MM.1S (cell line): ENCODE measurements around the gene EFR3B.
"Not testable (repeated sequence)": the region's sequence is repeated elsewhere in the genome, so short reads cannot be mapped to it uniquely, and the experiment has no call there.

ENCODE experiments used
- DNase-seq: peaks from one replicate; pipeline ENCODE4 v3.0.0-alpha.2; 2015
- H2AFZ ChIP-seq: fragments of 300-600 bp; sonication (generic); 2 replicates; pipeline ENCODE4 v1.6.0; 2016; ENCODE audit warnings: antibody characterized with exemption, low read length
- H3F3A ChIP-seq: fragments of 300-600 bp; sonication (generic); 2 replicates; pipeline ENCODE4 v1.6.1; 2016; ENCODE audit warnings: mild to moderate bottlenecking, antibody characterized with exemption, low read length, moderate library complexity, mixed read lengths; ENCODE audit not compliant: insufficient read depth
- H3K27ac ChIP-seq: fragments of 300-600 bp; sonication (generic); 2 replicates; pipeline ENCODE4 v1.5.1; 2016; ENCODE audit warnings: mild to moderate bottlenecking, low read length
- H3K27me3 ChIP-seq: fragments of 300-600 bp; sonication (generic); replicated peaks from 2 replicates; pipeline ENCODE4 v1.6.0; 2016; ENCODE audit warnings: low read length; ENCODE audit not compliant: insufficient read depth
- H3K36me3 ChIP-seq: fragments of 300-600 bp; sonication (generic); replicated peaks from 2 replicates; pipeline ENCODE4 v1.6.1; 2016; ENCODE audit warnings: mild to moderate bottlenecking, low read length, mixed read lengths; ENCODE audit not compliant: insufficient read depth
- H3K4me1 ChIP-seq: fragments of 300-600 bp; sonication (generic); 2 replicates; pipeline ENCODE4 v1.6.1; 2016; ENCODE audit warnings: low read length, mixed read lengths
- H3K4me2 ChIP-seq: fragments of 300-600 bp; sonication (generic); 2 replicates; pipeline ENCODE4 v1.6.0; 2016; ENCODE audit warnings: low read depth, low read length
- H3K4me3 ChIP-seq: fragments of 300-600 bp; sonication (generic); 2 replicates; pipeline ENCODE4 v1.5.1; 2016; ENCODE audit warnings: low read length, mixed read lengths
- H3K79me2 ChIP-seq: fragments of 300-600 bp; sonication (generic); 2 replicates; pipeline ENCODE4 v1.6.1; 2016; ENCODE audit warnings: mixed run types, low read length, mixed read lengths
- H3K9ac ChIP-seq: fragments of 300-600 bp; sonication (generic); 2 replicates; pipeline ENCODE4 v1.6.1; 2016; ENCODE audit warnings: low read length, mixed read lengths
- H3K9me2 ChIP-seq: fragments of 300-600 bp; sonication (generic); replicated peaks from 2 replicates; pipeline ENCODE4 v1.6.1; 2016; ENCODE audit warnings: mild to moderate bottlenecking, low read length, mixed read lengths; ENCODE audit not compliant: insufficient read depth
- H3K9me3 ChIP-seq: fragments of 300-600 bp; sonication (generic); replicated peaks from 2 replicates; pipeline ENCODE4 v1.6.1; 2016; ENCODE audit warnings: mild to moderate bottlenecking, low read length, mixed read lengths; ENCODE audit not compliant: insufficient read depth
- H4K20me1 ChIP-seq: fragments of 300-600 bp; sonication (generic); 2 replicates; pipeline ENCODE4 v1.6.1; 2016; ENCODE audit warnings: mild to moderate bottlenecking, low read length, moderate library complexity, mixed read lengths; ENCODE audit not compliant: insufficient read depth
- EZH2 ChIP-seq: fragments of 300-600 bp; sonication (generic); optimal IDR thresholded peaks from 2 replicates; pipeline ENCODE3; 2017; ENCODE audit warnings: low read depth, mild to moderate bottlenecking, antibody characterized with exemption, low read length, mixed read lengths
- TF ChIP-seq, protein P1 (sequence below): fragments of 300-600 bp; sonication (generic); IDR thresholded peaks from 2 replicates; pipeline ENCODE4 v1.5.1; 2016; ENCODE audit warnings: antibody characterized with exemption, low read length, mixed read lengths

Gene EFR3B

DNA sequence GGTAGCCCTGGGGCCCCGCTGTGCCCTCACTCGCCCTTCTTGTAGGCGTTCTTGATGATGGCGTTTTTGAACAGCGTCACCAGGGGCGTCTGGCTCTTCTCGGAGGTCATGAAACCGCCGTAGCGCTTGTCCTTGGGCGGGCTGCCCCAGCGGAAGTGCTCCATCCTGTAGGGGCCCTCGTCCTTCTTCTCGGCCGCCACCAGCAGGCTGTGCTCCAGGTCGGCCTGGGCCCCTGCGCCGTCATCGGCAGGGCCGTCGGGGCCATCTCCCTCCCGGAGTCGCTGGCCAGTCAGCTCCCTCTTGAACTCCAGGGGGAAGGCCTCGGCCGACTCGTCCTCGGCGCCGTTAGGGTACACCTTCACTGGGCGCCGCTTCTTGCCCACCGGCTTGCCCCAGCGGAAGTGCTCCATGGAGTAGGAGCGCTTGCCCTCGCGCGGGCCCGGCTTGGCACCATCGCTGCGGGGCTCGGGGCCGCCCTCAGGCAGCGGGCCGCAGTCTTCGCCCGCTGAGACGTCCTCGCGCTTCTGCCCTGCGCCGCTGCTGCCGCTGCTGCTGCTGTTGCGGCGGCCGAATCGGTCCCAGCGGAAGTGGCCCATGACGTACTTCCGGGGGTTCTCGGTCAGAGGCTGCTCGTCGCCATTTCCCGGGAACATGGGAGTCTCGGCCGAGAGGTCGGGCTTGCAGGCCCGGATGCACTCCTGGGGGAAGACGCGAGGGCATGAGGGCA, 119.3 kb downstream of the EFR3B start:
- Histone ChIP-seq H3K9ac (no peak overlapping the region), H3K27ac (no peak overlapping the region), H2AFZ (peak overlapping the region; percentile 49; the same call in 1 of the 2 replicates), H4K20me1 (no peaks in the 10 kb centered on the region), H3K4me2 (peak overlapping the region; percentile 24; the same call in 1 of the 2 replicates), H3K4me1 (no peaks in the 10 kb centered on the region), H3K36me3 (no peaks in the 10 kb centered on the region), H3F3A (no peaks in the 10 kb centered on the region), H3K4me3 (peak overlapping the region; percentile 26; the same call in 1 of the 2 replicates), H3K79me2 (no peaks in the 10 kb centered on the region), H3K9me2 (no peaks in the 10 kb centered on the region), H3K9me3 (no peaks in the 10 kb centered on the region), H3K27me3 (0 out of 2 replicates have a peak, but pooled peaks cover 6% of the 10 kb centered on the region)
- TF ChIP-seq, protein P1, sequence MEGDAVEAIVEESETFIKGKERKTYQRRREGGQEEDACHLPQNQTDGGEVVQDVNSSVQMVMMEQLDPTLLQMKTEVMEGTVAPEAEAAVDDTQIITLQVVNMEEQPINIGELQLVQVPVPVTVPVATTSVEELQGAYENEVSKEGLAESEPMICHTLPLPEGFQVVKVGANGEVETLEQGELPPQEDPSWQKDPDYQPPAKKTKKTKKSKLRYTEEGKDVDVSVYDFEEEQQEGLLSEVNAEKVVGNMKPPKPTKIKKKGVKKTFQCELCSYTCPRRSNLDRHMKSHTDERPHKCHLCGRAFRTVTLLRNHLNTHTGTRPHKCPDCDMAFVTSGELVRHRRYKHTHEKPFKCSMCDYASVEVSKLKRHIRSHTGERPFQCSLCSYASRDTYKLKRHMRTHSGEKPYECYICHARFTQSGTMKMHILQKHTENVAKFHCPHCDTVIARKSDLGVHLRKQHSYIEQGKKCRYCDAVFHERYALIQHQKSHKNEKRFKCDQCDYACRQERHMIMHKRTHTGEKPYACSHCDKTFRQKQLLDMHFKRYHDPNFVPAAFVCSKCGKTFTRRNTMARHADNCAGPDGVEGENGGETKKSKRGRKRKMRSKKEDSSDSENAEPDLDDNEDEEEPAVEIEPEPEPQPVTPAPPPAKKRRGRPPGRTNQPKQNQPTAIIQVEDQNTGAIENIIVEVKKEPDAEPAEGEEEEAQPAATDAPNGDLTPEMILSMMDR, result no peak
- no peak for TF ChIP-seq EZH2
- peak; percentile 27 for DNase-seq

DNA sequence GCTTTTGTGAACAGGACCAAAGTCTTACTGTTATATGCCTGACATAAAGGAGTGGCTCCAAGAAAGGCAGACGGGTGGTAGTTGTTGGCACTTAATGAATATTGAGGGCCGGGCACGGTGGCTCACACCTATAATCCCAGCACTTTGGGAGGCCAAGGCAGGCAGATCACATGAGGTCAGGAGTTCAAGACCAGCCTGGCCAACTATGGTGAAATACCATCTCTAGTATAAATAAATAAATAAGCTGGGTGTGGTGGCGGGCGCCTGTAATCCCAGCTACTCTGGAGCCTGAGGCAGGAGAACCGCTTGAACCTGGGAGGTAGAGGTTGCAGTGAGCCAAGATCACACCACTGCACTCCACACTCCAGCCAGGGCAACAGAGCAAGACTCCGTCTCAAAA, 120.2 kb downstream of the EFR3B start:
- not testable (repeated sequence) for H3K9me2 ChIP-seq, H3K27ac ChIP-seq, H3K4me3 ChIP-seq, H3K79me2 ChIP-seq, H3K36me3 ChIP-seq, DNase-seq, H3F3A ChIP-seq, H3K9me3 ChIP-seq, H3K9ac ChIP-seq, H3K4me2 ChIP-seq, H3K4me1 ChIP-seq, H4K20me1 ChIP-seq
- Histone ChIP-seq H3K27me3 (peaks cover 14% of the 10 kb centered on the region), H2AFZ (0 out of 2 replicates have a peak overlapping the region, but pooled peaks have one; percentile 49)

DNA sequence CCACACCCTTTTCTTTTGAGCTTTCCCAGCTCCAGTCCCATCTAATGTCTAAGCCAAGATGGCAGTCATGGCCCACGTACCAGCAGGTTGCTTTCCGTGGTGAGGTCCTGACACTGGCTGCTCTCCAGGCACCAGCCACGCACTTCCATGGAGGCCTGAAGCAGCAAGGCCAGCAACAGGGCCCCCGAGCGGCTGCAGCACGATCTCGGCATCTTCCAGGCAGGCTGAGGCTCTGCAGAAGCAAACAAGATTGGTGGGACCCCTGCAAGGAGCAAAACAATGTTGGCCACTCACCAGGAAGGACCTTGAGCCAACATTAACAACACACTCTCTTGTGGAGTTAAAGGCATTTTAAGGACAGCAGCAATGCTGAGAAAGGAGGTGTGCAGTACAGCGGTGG, 122.7 kb downstream of the EFR3B start:
- Histone ChIP-seq H3K4me2 (no peak overlapping the region), H3K9me3 (no peaks in the 10 kb centered on the region), H3K4me3 (no peak overlapping the region), H3K9me2 (no peaks in the 10 kb centered on the region), H3K27ac (no peak overlapping the region), H3K79me2 (no peaks in the 10 kb centered on the region), H3K27me3 (peaks cover 39% of the 10 kb centered on the region), H3K9ac (no peak overlapping the region), H3K4me1 (no peaks in the 10 kb centered on the region), H3F3A (no peaks in the 10 kb centered on the region), H3K36me3 (no peaks in the 10 kb centered on the region), H4K20me1 (no peaks in the 10 kb centered on the region), H2AFZ (no peak overlapping the region)
- TF ChIP-seq, protein P1, result no peak
- no peak for DNase-seq

DNA sequence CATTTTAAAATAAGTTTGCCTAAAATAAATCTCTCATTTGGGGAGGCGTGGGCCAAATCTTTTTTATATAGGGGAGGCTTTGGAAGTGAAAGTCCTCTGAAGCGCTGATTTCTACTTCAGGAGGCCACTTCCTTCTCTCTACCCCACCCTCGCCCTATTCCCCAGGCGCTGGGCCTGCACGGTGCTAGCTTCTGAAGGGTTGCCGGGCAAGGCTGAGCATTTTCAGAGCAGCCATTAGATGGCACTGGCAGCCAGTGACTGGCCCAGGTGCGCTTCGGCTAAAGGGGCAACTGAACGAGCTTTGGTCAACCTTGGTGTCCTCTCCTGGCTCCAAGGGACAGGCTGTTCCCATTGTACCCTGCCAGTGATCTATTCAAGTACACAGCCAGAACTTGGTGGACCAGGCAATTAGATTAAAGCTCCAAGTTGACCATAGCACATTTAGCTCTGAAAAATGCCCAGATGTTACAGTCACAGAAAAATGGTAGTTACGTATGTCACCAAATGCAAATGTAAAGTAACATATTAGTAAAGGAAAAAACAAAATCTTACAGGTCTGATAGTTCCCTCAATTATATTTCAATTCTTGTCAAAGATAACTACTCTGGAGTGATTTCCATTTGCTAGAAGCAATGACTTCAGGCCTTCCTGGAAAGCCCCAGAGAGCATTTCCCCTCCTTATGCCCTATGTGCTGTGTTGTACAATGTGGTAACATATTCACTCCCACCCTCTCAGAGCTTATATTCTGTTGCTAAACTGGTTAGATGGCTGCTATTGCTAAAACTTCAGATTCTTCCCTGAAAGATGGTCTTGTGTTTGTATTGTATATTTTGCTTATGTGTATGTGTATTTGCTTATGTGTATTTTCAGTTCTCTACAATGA, 124.4 kb downstream of the EFR3B start:
- Histone ChIP-seq H3K9me2 (no peaks in the 10 kb centered on the region), H3K4me1 (no peaks in the 10 kb centered on the region), H4K20me1 (no peaks in the 10 kb centered on the region), H3K9ac (no peak overlapping the region), H3K79me2 (no peaks in the 10 kb centered on the region), H3K27ac (no peak overlapping the region), H2AFZ (no peak overlapping the region), H3K36me3 (no peaks in the 10 kb centered on the region), H3K9me3 (no peaks in the 10 kb centered on the region), H3K27me3 (peaks cover 47% of the 10 kb centered on the region), H3F3A (no peaks in the 10 kb centered on the region), H3K4me3 (no peak overlapping the region), H3K4me2 (no peak overlapping the region)
- peak; percentile 65 for DNase-seq
- TF ChIP-seq, protein P1, result peak; percentile 75
- TF ChIP-seq EZH2, result no peak
